ENCODE results near the gene CD79A. TPM values are rescaled to one million over a fixed set of nuclear protein-coding genes. Genes with fewer than 3 reads are reported as not detected.

The CD79A gene
- total RNA-seq, 2 experiments from 2014 or later, result 2.9 to 4.7 TPM

DNA sequence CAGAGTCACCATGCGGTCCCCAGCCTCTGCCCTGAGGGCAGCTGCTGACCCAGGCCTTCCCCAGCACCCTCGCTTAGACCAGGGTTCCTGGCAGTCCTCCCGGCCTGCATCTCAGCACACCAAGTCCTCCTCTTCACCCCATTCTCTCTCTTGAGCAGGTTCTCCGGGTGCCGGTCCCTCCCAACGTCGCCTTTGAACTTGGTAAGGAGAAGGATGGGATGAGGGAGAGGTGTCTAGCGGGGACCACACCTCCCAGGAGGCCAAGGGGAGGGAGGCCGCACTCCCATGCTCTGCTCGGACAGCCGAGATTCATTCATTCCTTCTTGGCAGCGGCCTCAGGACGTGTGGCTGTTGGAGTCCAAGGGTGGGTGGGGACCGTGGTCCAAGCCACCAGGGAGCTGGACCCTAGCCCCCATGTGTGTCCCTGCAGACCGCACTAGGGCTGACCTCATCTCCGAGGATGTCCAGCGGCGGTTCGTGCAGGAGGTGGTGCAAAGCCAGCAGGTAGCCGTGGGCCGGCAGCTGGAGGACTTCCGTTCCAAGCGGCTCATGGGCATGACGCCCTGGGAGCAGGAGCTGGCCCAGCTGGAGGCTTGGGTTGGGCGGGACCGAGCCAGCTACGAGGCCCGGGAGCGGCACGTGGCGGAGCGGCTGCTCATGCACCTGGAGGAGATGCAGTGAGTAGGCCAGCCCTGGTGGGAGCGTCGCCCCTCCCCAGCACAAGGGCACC is 15.3 kb downstream of the CD79A start:
- Mint-ChIP-seq H3K27ac (no peak overlapping the region), H3K4me3 (no peak overlapping the region), H3K36me3 (ENCODE audit: low read depth) (peaks cover 61% of the 10 kb centered on the region), H3K4me1 (peaks cover 51% of the 10 kb centered on the region), H3K9me3 (no peaks in the 10 kb centered on the region), H3K27me3 (no peaks in the 10 kb centered on the region)
- CTCF ChIA-PET, result interaction anchor here (1.3 to 1.9 kb wide), 2 partner anchors 9 to 33 kb away, joined by 3 to 4 read pairs; partner anchors contain the start of gene RPS19
- no peak for DNase-seq
- POLR2A ChIA-PET, result no interaction called here

DNA sequence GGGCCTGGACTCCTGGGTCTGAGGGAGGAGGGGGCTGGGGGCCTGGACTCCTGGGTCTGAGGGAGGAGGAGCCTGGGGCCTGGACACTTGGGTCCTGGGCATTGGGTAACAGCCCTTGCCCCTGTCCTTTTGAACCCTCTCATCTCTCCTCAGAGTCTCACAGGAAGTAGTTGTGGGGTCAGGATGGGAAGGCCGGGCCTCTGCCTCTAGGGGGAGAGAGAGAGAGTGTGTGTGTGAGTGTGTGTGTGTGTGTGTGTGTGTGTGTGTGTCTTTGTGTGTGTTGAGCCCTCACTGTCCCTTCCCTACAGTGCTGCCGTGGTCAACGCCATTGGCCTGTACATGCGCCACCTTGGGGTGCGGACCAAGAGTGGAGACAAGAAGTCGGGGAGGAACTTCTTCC is 16.8 kb downstream of the CD79A start:
- POLR2A ChIA-PET, result no interaction called here
- no peak overlapping the region for H3K4me3 Mint-ChIP-seq
- DNase-seq, result peak; percentile 41
- CTCF ChIA-PET, result no interaction called here
- no peaks in the 10 kb centered on the region for H3K27me3 Mint-ChIP-seq
- no peaks in the 10 kb centered on the region for H3K9me3 Mint-ChIP-seq
- H3K27ac Mint-ChIP-seq, result peak overlapping the region; percentile 43
- peaks cover 46% of the 10 kb centered on the region for H3K4me1 Mint-ChIP-seq
- peaks cover 60% of the 10 kb centered on the region for H3K36me3 Mint-ChIP-seq (ENCODE audit: low read depth)

DNA sequence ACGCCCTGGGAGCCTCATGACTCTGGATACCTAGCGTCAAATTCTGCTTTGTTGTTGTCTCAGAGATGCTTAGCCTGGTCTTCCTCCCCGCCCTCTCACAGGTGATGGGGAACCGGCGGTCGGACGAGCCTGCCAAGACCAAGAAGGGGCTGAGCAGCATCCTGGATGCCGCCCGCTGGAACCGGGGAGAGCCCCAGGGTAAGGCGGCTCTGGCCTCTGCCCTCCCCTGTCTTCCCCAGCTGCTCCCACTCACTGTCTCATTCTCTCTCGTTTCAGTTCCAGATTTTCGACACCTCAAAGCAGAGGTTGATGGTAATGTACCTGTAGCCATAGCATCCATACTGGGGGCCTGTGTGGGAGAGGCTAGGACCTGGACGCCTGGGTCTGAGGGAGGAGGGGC is 17.3 kb downstream of the CD79A start:
- CTCF ChIA-PET, result no interaction called here
- Mint-ChIP-seq H3K4me1 (peaks cover 45% of the 10 kb centered on the region), H3K27me3 (no peaks in the 10 kb centered on the region), H3K36me3 (ENCODE audit: low read depth) (peaks cover 60% of the 10 kb centered on the region), H3K4me3 (no peak overlapping the region), H3K9me3 (no peaks in the 10 kb centered on the region), H3K27ac (no peak overlapping the region)
- DNase-seq, result no peak
- POLR2A ChIA-PET, result no interaction called here

DNA sequence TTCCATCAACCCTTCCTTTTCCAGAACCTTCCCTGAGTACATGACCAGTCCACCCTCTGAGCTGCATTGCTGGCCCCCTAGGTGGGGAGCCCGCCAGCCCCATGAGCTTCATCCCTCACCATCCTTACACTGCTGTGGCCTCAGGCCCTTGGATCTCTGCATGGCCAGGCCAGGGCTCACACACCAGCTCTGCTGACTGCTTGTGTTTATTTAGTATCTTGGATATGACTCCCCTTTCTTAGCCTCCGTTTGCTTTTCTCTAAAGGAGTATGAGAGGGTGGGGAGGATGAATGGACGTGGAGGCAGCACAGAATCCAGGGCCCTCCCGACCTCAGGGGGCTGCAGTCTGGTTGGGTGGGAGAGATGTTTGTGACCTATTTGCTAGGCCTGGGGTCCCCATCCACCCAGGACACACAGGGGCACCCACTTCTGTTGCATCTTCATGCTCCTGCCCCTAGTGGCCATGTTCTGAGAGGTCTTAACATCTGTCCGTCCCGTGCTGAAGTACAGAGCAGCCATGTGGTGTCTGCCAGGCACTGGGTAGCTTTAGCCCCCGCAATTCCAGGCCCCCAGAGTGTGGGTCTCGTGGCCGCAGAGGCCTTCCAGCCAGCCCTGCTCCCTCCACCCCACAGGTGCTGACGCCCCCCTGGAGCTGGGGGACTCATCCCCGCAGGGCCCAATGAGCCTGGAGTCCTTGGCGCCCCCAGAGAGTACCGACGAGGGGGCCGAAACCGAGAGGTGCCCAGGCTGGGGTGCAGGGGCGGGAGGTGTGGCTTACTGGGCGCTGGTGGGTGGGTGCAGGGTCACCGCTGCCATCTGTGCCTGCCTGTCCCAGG is 18.9 kb downstream of the CD79A start:
- H3K4me3 Mint-ChIP-seq, result no peak overlapping the region
- H3K27ac Mint-ChIP-seq, result peak overlapping the region; percentile 32
- H3K4me1 Mint-ChIP-seq, result peaks cover 33% of the 10 kb centered on the region
- H3K36me3 Mint-ChIP-seq (ENCODE audit: low read depth), result peaks cover 60% of the 10 kb centered on the region
- H3K27me3 Mint-ChIP-seq, result no peaks in the 10 kb centered on the region
- no peak for DNase-seq
- ChIA-PET CTCF (interaction anchor here (1.7 kb wide), 1 partner anchor 8 kb away, joined by 4 read pairs; no protein-coding TSS in a partner anchor), POLR2A (no interaction called here)
- H3K9me3 Mint-ChIP-seq, result no peaks in the 10 kb centered on the region

DNA sequence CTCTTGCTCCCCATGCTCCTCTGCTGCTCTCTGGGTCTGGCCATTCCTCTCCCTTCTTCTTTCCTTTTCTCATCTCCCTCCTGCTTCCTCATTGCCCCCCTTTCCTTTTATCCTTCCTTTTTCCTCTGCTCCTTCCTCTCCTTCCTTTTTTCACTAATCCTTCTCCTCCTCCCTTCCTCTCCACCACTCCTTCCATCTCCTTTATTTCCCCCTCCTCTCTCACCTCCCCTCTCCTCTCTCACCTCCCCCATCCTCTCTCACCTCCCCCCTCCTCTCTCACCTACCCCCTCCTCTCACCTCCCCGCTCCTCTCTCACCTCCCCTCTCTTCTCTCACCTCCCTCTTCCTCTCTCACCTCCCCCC is 19.5 kb downstream of the CD79A start:
- H3K36me3 Mint-ChIP-seq (ENCODE audit: low read depth), result peaks cover 57% of the 10 kb centered on the region

DNA sequence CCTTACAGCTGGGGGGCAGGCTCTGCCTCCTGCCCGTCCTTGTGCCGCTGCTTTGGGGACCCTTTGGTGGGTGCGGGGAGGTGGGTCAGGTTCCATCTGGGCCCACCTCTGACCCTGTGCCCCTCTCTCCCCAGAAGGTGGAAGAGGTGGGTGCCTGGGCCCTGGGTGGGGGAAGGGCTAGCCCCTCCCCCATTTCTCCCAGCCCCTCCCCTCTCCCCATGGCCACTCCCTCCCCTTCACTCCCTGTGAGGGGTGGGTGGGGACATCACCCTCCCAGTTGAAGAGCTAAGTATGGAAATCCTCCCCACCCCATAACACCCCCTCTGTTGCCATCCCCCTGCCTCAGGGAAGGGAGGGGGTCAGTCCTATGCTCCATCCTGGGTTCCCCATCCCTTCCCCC is 20.1 kb downstream of the CD79A start:
- H3K27me3 Mint-ChIP-seq, result no peaks in the 10 kb centered on the region
- DNase-seq, result no peak
- H3K4me1 Mint-ChIP-seq, result peaks cover 27% of the 10 kb centered on the region
- H3K36me3 Mint-ChIP-seq (ENCODE audit: low read depth), result peaks cover 59% of the 10 kb centered on the region
- ChIA-PET POLR2A (no interaction called here), CTCF (interaction anchor here (1.7 kb wide), 1 partner anchor 9 kb away, joined by 4 read pairs; no protein-coding TSS in a partner anchor)
- no peaks in the 10 kb centered on the region for H3K9me3 Mint-ChIP-seq
- H3K27ac Mint-ChIP-seq, result no peak overlapping the region
- H3K4me3 Mint-ChIP-seq, result no peak overlapping the region

More for the DNA sequence above, 19.5 kb downstream of the CD79A start:
- no peak for DNase-seq
- Mint-ChIP-seq H3K27me3 (no peaks in the 10 kb centered on the region), H3K9me3 (no peaks in the 10 kb centered on the region), H3K27ac (no peak overlapping the region), H3K4me1 (peaks cover 30% of the 10 kb centered on the region), H3K4me3 (no peak overlapping the region)
- ChIA-PET CTCF (interaction anchor here (1.7 kb wide), 1 partner anchor 9 kb away, joined by 4 read pairs; no protein-coding TSS in a partner anchor), POLR2A (no interaction called here)

DNA sequence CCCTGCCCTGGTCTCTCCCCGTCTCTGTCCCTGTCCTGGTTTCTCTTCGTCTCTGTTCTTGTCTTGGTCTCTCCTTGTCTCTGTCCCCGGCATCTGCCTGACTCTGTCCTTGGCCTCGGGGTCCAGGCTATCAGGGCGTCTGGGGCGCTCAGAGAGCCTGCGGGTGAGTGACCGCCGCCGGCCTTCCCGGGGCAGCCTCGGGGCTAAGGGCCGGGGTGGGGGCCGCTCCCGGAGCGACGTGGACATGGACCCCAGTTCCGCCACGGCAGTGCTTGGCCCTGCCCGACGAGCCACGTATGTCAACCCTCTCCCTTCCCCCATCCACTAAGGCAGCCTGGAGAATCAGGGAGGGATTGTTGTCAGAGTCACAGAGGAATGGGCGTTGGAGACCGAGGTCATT is 20.7 kb downstream of the CD79A start:
- CTCF ChIA-PET, result no interaction called here
- Mint-ChIP-seq H3K27ac (peak overlapping the region; percentile 74), H3K36me3 (ENCODE audit: low read depth) (peaks cover 64% of the 10 kb centered on the region)

DNA sequence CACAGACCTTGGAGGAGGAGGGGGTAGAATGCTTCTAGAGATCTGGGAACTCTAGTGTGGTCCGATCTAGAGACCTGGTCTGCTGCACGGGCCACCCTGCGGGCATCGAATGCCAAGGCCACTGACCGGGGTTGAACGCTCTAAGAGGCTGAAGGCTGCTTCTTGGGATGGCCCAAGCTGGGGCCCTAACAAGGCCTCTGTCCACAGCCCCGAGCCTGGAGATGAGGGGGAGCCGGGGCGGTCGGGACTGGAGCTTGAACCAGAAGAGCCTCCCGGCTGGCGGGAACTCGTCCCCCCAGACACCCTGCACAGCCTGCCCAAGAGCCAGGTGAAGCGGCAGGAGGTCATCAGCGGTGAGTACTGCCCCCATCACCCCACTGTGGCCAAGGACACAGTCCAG is 21.2 kb downstream of the CD79A start:
- Mint-ChIP-seq H3K27ac (no peak overlapping the region), H3K4me1 (peaks cover 23% of the 10 kb centered on the region), H3K27me3 (no peaks in the 10 kb centered on the region), H3K36me3 (ENCODE audit: low read depth) (peaks cover 65% of the 10 kb centered on the region), H3K9me3 (no peaks in the 10 kb centered on the region), H3K4me3 (no peak overlapping the region)
- CTCF ChIA-PET, result no interaction called here
- DNase-seq, result no peak
- POLR2A ChIA-PET, result no interaction called here

More for the DNA sequence above, 20.7 kb downstream of the CD79A start:
- H3K4me1 Mint-ChIP-seq, result peaks cover 26% of the 10 kb centered on the region
- no peaks in the 10 kb centered on the region for H3K27me3 Mint-ChIP-seq
- POLR2A ChIA-PET, result no interaction called here
- H3K9me3 Mint-ChIP-seq, result no peaks in the 10 kb centered on the region
- no peak for DNase-seq
- no peak overlapping the region for H3K4me3 Mint-ChIP-seq

DNA sequence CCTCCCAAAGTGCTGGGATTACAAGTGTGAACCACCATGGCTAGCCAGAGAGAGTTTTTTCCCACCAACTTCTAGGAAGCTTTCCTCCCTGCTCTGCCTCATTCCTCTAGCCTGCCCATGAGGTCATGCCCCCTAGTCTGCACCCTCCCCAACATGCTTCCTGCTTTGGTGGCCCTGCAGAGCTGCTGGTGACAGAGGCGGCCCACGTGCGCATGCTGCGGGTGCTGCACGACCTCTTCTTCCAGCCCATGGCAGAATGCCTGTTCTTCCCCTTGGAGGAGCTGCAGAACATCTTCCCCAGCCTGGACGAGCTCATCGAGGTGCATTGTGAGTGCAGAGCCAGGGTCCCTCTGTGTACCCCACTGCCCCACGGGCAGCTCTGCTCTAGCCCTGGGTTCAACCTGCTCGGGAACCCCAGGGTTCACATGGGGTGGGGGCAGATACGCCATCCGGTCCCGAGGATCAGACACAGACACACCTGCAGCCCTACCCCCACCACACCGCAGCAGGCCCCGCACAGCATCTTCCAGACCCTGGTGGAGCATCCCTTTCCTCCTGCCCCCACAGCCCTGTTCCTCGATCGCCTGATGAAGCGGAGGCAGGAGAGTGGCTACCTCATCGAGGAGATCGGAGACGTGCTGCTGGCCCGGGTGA is 24.8 kb downstream of the CD79A start:
- DNase-seq, result no peak
- no peak overlapping the region for H3K27ac Mint-ChIP-seq
- peaks cover 74% of the 10 kb centered on the region for H3K36me3 Mint-ChIP-seq (ENCODE audit: low read depth)
- POLR2A ChIA-PET, result interaction anchor here (0.6 kb wide), 1 partner anchor 34 kb away, joined by 3 read pairs; no protein-coding TSS in a partner anchor
- no peak overlapping the region for H3K4me3 Mint-ChIP-seq
- CTCF ChIA-PET, result interaction anchor here (0.8 to 2.8 kb wide), 3 partner anchors 10 to 18 kb away, joined by 3 to 9 read pairs (median 4); no protein-coding TSS in a partner anchor
- H3K9me3 Mint-ChIP-seq, result no peaks in the 10 kb centered on the region
- no peaks in the 10 kb centered on the region for H3K27me3 Mint-ChIP-seq
- H3K4me1 Mint-ChIP-seq, result peaks cover 27% of the 10 kb centered on the region

DNA sequence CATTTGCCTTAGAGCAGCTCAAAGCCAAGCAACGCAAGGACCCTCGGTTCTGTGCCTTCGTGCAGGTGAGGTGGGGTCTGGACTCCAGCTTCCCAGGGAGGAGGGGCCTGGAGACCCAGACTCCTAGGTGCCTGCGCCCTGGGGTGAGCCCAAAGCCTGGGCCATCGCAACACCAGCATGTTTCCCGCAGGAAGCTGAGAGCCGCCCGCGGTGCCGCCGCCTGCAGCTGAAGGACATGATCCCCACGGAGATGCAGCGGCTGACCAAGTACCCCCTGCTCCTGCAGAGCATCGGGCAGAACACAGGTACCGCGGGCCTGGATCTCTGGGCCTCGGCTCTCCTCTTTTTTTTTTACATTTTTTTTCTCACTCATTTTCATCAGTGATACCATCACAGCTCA is 25.5 kb downstream of the CD79A start:
- ChIA-PET POLR2A (interaction anchor here (0.6 kb wide), 1 partner anchor 35 kb away, joined by 3 read pairs; no protein-coding TSS in a partner anchor), CTCF (interaction anchor here (0.5 to 2.8 kb wide), 5 partner anchors 9 to 32 kb away, joined by 3 to 9 read pairs (median 3); no protein-coding TSS in a partner anchor)
- Mint-ChIP-seq H3K4me1 (peaks cover 29% of the 10 kb centered on the region), H3K4me3 (no peak overlapping the region), H3K27ac (no peak overlapping the region), H3K36me3 (ENCODE audit: low read depth) (peaks cover 77% of the 10 kb centered on the region), H3K27me3 (no peaks in the 10 kb centered on the region), H3K9me3 (no peaks in the 10 kb centered on the region)
- DNase-seq, result no peak

DNA sequence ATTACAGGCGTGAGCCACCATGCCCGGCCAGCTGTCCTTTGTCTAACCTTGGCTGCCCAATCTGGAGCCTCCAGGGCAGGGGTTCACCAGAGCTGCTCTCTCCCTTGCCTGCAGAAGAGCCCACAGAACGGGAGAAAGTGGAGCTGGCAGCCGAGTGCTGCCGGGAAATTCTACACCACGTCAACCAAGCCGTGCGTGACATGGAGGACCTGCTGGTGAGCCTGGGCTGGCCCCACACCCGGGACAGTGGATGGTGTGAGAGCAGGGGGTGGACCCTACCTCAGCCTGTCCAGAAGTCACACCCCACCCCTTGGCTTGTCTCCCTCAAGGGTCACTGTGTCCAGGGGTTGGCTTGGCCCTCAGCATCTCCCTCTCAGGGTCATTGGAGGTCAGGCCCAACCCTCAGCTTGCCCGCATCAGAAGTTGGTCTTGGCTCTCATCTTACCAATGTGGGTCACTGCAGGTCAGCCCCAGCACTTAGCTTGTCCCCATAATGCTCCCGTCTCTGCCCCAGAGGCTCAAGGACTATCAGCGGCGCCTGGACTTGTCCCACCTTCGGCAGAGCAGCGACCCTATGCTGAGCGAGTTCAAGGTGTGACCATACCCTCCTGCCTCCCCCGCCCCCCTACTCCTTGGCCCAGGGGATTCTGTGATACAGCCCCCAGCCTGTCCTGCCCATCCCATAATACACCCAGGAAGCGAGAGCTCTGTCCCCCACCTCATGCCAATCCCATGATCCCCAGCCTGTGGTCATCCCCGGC is 26.3 kb downstream of the CD79A start:
- POLR2A ChIA-PET, result no interaction called here
- Mint-ChIP-seq H3K4me1 (peaks cover 27% of the 10 kb centered on the region), H3K36me3 (ENCODE audit: low read depth) (peaks cover 70% of the 10 kb centered on the region), H3K27ac (no peak overlapping the region), H3K4me3 (no peak overlapping the region), H3K27me3 (no peaks in the 10 kb centered on the region), H3K9me3 (no peaks in the 10 kb centered on the region)
- DNase-seq, result no peak
- CTCF ChIA-PET, result interaction anchor here (0.5 to 2.8 kb wide), 5 partner anchors 8 to 33 kb away, joined by 3 to 9 read pairs (median 3); no protein-coding TSS in a partner anchor
